Middle frontal gyrus (tissue), 1 donor: ENCODE results near the gene EEF2.

Experiments used
- DNase-seq: peaks from one replicate; pipeline ENCODE4 v3.0.0-alpha.2; 2015; ENCODE audit warnings: low spot score; ENCODE audit errors: extremely low spot score

EEF2 gene

DNA sequence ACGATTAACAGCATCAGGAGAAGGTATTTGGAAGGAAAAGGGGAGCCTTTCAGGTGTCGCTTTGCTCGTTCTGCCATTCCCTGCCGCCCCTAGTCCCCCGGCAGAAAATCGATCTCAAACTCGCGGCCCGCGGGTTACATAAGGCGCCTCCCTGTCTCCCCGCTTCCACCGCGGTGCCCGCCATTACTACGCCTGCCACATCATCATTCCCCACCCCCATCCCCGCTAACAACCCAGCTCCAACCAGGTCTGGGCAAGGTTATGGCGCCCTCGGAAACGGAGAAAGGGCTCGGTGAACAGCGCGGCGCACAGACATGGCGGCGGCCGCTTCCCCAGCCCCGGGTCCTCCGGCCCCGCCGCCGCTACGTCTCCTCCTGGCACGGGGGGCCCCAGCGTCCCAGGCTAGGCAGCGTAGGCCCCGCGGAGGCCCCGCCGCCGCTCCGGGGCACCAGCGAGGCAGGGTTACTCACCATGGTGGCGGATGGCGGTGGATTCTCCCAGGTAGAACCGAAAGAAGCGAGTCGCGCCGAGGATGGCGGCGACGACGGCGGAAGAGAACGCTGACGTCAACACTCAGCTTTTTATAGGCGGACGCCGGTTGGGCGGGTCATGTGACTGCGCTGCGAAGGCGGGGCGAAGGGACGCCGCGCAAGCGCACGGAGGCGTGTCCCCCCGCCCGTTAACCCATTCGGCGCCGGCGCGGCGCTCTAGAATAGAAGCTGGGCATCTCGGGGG, at the start of gene EEF2:
Gene EEF2, minus strand, starts transcription at position 556 of the 735 bp plus-strand sequence. Its CDS starts 83 bp downstream, at position 473.
- peak; percentile 84 for DNase-seq

DNA sequence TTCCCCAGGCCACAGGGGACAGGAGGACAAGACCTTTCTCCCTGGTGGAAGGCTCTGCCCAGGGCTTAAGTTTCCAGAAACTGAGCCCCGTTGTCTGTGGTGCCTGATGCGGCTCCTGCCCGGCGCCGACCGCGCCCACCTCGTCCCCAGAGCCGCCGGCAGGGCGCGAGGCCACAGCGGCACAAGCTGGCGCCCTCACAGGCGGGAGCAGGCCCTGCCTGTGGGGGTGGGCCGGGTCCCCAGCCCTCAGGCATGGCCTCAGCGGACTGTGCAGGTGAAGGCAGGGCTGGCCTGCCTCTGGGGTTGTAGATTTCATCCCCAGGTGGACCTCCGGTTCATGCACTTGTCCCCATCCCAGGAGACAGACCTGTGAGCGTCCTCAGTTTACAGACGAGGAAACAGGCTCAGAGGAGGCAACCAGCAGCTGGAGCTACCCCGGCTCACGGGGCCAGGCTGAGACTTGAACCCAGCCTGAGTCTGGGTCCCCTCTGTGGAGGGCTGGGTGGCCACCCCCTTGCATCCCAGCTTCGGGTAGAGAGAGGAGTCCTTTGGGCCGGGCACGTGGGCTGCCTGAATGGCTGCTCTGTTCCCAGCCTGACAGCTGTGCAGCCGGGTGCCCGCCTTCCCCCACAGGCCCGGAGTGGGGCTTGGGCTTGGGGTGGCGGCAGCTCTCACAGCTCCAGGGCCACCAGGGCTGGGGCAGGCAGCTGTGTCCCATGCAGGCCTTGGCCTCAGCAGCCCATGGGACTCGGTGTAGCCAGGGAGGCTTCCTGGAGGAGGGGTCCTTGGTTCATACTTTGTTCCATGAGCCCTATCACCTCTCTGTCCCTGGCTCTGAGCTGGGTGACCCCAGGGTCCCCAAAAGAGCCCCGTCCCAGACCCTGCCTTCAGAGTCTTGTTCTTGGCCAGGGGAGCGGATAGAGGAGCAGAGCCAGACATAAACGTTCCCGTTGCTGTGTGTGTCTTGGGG, 49.1 kb upstream of the EEF2 start:
- peak; percentile 66 for DNase-seq

DNA sequence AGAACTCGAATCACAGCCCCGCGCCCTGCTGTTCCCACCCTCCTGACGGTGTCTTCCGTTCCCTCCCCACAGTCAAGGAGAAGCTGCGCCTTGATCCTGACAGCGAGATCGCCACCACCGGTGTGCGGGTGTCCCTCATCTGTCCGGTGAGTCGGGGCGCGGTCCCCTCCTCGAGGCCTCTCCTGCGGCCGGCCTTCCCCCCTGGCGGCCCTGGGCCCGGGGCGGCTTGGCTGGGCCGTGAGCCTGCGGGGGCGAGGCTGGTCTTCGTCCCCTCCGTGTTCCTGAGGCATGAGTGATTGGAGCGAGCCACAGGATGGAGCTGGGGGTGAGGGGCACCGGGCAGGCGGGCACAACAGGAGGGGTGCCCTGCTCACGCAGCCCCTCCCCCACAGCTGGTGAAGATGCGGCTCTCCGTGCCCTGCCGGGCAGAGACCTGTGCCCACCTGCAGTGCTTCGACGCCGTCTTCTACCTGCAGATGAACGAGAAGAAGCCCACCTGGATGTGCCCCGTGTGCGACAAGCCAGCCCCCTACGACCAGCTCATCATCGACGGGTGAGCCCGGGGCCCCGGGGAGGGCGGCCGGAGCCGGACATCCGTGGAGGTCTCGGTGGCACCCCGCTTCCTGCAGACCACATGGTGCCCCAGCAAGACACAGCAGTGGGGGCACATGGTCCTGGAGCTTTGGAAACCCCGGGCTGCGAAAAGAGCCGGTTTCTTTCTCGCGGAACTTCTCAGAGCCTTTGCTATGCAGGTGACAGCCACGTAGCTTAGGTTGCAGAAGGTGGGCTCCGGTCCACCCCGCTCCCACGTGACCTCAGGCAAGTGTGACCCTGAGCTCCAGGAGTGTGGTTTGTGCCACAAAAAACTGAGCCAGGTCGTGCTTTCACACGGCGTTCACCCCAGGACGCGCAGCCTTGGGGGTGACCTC, 48.0 kb upstream of the EEF2 start:
- DNase-seq, result no peak

DNA sequence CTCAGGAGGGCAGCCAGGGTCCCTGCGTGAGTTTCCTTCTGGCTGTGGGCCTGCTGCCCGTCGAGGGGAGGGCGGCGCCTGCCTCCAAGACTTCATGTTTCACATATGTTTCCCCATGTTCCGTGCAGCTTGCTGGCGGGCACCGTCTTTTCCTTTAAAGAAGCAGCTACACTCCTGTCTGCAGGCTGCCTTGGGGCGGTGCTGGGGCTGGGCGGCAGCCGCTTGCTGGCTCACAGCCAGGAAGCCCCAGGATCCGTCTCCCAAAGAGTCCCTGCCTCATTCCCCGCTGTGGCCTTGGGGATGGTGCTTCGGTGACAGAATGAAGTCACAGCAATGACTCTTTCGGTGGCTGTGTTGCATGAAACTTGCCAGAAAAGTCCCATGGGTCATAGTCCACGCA, 47.2 kb upstream of the EEF2 start:
- DNase-seq, result no peak

DNA sequence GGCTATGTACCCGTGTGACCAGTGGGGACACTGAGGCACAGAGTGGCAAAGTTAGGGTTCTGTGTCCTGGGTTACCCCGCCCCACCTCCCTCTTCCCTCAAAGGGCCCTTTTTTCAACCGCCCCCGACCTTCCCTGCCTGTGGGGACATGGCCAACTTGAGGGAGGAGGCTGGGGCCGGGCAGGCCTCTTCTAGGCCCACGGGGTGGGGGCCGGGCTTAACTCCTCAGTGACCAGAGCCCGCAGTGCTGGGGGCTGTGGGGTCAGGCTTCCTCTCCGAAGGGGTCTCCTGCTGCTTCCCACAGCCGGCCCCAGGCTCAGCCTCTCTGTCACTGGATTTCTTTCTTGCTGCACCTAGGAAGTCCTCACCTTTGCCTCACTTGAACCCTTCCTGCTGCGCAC, 46.2 kb upstream of the EEF2 start:
- DNase-seq, result no peak

DNA sequence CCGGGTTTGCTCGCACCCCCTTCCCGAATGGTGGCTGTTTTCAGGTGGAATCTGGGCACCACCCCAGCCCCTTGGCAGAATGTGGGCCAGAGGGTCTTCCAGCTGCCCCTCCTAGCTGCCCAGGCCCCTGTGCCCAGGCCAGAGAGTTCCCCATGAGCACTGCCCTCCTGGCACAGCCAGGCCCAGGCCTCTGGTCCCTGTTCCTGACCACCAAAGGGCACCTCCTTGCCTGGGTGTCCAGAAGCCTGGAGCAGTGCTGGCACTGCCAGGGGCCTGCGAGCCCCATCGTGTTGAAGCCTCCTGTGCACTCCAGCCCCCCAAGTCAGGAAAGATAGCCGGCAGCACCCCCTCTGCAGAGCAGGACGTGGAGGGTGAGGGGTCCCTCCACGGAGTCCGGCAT, 45.7 kb upstream of the EEF2 start:
- DNase-seq, result no peak

DNA sequence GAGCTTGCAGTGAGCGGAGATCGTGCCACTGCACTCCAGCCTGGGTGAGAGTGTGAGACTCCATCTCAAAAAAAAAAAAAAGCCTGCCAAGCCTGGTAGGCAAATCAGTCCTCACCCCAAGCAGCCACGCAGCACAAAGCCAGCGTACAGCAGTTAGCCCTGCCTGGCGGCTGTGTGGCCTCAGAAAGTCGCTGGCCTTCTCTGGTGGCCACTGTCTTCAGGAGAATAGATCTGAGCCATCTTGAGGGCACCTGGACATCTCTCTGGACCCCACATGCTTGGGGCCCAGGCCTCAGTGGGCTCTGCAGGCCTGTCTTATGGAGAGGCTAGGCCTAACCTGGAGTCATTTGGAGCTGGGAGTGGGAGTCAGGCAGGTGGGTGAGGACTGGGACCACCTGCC, 45.3 kb upstream of the EEF2 start:
- no peak for DNase-seq

DNA sequence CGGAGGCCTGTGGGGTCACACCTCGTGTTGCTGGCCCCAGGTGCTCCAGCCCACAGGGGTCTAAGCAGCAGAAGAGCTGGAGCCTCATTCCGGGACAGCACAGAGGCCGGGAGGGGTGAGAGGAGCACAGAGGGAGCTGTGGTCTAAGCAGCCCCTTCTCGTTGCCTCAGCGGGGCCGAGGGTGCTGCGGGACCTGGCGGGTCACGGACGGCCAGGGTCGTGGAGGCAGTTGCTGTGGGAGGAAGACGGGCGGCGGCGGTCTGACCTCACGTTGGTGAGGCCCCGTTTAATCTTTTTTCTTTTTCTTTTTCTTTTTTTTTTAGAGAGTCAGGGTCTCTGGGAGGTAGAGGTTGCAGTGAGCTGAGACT, 44.0 kb upstream of the EEF2 start:
- no peak for DNase-seq

DNA sequence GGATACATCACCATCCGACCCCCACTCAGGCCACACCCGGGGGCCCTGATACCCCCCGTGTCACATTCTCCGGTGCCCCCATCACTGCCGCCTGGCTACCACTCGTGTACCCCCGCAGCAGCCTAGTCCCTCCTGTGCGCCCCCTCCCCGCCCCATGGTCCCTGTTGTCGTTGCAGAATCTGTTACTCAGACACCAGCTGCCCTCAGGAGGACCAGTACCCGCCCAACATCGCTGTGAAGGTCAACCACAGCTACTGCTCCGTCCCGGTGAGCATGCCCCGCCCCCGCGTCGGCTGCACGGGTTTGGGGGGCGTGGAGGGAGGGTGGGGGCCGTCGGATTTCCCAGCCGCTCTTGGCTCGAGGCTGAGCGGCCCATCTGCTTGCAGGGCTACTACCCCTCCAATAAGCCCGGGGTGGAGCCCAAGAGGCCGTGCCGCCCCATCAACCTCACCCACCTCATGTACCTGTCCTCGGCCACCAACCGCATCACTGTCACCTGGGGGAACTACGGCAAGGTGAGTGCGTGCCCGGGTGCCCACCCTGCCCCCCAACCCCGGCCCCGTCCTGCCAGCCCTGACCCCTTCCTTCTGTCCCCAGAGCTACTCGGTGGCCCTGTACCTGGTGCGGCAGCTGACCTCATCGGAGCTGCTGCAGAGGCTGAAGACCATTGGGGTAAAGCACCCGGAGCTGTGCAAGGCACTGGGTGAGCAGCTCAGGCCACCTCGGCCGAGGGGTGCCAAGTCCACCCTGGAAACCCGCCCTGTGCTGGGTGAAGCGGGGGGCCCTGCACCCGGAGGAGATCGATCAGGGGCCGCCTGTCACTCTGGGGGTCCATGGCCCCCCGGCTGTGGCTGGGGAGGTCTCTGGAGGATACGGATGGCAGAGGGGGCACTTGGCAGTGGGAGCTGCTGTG, 43.3 kb upstream of the EEF2 start:
- DNase-seq, result no peak

DNA sequence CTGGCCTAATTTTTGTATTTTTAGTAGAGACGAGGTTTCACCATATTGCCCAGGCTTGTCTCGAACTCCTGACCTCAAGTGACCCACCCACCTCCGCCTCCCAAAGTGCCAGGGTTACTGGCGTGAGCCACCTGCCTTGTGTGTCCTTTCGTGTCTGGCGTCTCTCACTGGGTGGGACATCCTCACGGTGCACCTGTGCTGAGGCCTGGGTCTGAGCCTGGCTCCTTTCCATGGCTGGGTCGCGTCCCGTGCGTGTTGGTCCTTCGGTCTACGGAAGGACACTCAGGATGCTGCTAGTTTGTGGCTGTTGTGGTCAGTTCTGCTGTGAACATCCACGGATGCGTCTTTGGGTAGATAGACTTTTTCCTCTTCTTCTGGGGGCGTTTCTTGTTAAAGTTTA, 41.9 kb upstream of the EEF2 start:
- DNase-seq, result no peak

DNA sequence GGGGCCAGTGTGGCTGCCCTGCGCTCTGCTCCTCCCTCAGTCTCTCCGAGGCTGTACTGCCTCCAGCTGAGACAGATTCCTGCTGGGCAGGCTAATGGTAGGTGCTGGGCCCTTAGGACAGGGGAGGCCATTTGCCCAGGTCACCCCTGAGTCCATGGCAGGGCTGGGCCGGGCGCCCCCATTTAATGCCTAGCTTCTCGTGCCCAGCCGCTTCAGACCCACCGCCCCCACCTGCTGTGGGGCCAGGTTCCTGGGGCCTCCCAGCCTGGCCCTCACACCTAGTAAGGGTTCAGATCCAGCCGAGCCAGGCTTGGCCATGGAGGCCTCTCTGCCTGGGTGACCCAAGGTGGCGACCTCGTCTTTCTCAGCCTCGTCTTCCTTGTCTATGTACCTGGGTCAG, 40.1 kb upstream of the EEF2 start:
- DNase-seq, result no peak

DNA sequence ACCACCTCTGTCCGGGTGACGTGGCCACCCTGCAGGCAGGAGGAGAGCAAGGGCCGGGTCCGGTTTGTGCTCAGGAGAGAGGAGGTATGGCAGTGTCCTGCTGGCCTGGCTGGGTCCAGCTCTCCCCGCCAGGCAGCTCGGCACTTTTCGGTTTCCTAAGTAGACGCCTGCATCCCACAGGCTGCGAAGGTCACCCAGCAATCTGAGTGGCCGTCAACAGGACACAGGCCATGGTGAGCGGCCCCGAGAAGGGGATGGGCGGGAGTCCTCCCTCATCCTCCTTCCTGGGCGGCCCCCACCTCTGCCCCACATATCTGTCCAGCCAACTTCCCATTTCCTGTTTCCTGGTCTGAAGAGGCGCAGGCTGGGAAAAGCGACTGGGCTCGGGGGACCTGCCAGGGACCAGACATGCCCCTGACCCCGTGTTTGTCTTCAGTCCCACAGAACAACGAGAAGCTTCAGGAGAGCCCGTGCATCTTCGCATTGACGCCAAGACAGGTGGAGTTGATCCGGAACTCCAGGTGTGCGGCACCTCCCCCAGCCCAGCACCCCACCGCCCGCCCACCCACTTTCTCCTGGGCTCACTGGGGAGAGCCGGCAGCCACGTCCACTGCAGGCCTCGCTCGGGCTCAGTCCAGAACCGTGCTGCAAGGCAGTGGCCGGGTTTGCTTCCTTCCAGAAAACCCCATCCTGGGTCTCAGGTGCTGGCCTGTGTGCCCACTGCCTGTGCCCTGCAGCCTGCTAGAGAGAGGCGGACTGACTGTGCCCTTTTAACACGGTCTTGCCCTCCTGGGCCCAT, 38.5 kb upstream of the EEF2 start:
- DNase-seq, result no peak

DNA sequence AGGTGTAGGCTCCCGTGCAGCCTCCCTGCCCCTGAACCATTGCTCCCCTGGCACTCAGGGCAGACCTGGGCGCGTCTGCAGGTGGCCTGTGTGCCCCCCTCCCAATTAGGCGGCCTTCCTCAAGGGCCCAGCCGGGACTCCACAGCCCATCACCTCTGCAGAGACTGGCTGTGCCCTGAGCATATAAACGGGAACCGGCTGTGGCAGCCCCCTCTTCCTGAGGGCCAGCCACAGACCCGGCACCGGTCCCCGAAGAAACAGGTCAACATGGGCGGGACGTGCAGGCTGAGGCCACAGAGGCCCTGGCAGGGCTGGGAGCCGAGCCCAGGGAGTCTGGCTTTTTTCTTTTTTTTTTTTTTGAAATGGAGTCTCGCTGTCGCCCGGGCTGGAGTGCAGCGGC, 34.3 kb upstream of the EEF2 start:
- DNase-seq, result no peak

DNA sequence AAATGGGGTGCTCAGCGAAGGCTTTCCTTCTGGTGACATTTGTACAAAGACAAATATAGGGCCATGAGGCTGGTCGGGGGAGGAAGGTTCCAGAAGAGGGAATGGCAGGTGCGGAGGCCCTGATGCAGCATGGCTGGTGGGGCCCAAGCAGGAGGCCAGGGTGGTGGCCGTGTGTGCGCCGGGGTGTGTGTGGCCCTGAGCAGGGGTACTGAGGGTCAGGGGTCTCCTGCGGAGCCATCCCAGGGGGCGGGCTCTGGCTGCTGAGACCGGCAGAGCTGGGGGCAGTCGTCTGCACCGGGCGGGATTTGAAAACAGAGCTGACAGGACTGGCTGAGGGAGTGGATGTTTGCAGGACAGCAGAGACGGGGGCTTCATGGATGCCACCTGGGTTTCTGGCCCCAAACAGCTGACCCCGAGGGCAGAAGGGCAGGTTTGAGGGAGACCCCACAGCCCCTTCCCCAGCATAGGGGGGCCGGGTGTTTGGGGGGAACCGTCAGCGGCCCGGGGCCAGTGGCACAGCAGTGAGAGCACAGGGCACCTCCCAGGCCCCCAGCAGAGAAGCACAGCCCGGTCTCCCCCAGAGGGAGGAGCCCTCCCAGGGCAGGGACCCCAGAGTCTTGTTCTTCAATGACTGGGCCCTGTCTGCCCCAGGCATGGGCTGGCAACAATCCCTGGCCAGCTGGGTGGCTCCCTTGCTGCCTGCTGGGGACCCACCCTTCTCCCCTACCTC, 33.7 kb upstream of the EEF2 start:
- no peak for DNase-seq

DNA sequence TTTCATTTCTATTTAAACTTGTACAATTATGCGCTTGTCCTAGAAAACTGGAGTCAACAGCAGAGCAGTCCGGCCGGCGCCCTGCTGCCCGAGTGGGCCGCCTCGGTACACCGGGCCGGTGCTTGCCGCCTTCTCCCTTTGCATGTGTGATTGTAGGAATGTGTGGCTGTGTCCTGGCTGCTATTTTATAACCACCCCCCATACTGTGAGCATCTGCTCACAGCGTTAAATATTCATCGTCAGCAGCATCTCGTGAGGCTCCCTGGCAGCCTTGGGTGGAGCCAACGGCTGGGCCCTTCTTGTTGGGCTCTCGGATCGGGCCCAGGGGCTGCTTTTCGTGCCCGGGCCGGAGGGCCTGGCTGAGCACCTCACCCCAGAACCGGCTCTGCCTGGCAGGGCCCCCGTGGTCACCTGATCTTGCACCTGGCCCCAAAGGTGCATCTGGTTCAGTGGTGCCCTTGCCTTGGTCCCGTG, 32.9 kb upstream of the EEF2 start:
- DNase-seq, result no peak

DNA sequence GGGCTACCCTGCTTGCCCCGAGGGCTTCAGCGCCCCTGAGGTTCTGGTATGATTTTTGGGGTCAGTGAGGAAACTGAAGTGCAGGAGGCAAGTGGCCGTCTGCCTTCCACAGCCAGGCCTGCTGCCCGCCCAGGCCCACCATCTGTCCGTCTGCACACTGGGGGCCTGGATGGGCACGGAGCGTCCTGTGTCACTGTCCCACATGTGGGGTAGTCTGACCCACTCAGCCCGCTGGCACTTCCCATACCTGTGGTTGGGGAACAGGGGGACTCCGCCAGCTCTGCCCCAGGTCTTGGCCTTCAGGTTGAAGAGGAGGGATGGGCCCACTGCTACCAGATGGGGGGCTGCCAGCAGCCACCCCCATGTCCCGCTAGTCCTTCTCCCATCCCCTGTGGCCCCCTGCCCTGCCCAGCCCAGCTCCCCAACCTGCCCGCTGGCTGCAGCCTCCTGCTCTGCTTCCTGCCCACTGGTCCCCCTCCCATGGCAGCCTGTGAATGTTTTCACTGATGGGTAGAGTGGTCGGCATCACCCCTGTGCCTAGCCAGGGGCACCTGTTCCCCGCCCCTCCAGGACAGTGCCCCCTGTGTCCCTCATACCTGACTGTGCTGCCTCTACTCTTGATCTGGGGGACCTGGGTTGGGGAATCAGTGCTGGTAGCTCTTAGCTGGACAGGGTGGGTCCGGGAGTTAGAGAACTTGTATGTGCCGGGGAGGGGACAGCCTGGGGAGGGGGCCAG, 31.8 kb upstream of the EEF2 start:
- DNase-seq, result no peak

DNA sequence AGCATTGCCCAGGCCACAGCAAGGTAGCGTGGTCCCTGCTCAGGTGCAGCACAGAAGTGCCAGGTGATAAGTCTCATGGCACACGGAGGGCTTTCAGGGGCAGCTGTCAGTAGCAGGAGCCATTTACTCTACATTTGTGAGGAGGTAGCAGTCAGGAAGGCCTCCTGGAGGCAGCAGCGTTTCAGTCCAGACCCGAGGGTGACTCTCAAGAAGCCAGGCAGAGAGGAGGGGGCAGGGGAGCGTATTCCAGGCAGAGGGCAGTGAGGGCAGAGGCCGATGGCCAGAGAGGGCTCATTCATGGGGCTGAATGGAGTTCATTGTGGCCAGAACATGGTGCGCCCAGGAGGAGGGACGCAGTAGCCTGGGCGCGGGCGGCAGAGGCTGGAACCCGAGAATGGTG, 31.2 kb upstream of the EEF2 start:
- DNase-seq, result no peak
